HK-2 (cell line): ENCODE measurements around the gene PCK2.
"Not testable (repeated sequence)": the region's sequence is repeated elsewhere in the genome, so short reads cannot be mapped to it uniquely, and the experiment has no call there.

Source experiments
- DNase-seq: peaks from one replicate; pipeline ENCODE4 v3.0.0-alpha.2; 2018; ENCODE audit not compliant: unreplicated experiment

The PCK2 gene

DNA sequence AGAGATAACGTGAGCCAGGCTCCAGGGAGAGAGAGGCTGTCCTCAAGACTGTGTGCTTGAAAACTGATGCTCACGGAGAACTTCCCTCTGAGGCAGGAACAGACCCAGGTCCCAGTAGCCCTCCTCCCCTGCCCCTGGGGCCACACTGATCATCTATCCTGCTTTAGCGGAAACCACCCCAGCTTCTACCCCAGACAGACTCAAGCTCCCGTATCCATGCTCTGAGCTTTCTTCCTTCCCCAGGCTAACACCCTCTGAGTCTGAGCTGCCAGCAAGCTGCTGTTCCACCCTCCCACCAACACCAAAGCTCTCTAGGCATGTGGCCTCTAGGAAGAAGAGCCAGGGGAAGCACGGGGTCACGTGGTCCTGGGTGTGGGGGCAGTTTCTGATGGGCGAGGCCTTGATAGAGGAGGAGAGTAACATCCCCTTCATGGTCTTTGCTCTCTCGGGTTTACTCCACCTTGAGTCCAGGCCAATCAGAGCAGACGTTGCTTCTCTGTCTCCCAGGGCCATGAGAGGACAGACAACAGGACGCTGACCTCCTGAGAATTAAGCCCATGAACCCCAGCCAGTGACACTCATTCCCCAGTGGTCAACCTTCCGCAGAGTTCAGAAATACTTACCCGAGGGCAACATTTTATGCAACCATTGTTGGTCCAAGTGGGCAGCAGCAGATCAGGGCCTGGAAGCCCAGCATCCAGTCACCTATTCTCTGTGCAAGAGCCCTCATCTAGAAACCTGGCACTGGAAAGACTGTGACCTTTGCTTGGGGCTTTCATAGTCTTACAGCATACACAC, 1.4 kb downstream of the PCK2 start:
- peak; percentile 74 for DNase-seq

DNA sequence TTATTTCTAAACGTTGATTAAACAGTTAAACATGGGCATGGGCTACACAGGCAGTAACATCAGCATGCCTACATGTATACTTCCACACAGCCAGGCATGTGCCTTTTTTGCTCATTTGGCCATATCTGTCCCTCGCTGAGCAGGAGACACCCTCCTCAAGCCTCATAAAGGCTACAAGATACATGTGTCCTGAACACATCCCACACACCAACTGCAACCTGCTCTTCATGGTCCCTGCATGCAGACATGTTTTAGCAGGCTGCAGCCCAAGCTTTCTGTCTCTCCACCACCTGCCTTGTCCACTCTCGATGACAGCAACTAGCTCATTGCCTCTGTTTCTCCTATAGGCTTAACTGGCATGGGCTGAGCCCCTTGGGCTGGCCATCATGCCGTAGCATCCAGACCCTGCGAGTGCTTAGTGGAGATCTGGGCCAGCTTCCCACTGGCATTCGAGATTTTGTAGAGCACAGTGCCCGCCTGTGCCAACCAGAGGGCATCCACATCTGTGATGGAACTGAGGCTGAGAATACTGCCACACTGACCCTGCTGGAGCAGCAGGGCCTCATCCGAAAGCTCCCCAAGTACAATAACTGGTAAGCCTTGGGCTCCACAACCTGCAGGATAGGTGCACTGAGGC, 2.6 kb downstream of the PCK2 start:
- no peak for DNase-seq

DNA sequence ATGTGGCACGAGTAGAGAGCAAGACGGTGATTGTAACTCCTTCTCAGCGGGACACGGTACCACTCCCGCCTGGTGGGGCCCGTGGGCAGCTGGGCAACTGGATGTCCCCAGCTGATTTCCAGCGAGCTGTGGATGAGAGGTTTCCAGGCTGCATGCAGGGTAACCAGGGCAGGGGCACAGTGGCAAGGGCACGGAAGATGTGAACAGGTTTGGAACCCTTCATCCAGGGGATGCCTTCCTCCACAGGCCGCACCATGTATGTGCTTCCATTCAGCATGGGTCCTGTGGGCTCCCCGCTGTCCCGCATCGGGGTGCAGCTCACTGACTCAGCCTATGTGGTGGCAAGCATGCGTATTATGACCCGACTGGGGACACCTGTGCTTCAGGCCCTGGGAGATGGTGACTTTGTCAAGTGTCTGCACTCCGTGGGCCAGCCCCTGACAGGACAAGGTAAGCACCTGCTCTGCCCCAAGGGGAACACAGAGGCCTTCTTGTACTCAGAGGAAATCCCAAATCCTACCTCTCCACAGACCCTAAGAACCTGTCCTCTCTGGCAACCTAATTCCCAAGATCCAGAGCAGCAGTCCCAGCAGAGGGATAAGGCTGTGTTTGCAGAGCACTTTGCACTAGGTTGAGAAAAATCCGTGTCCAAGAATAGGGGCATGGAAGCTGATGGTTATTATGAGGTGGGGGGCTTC, 4.3 kb downstream of the PCK2 start:
- no peak for DNase-seq

- no peak for DNase-seq
Observed at GRCh38 chr14:24098927-24099813, 5.1 kb downstream of the PCK2 start.

DNA sequence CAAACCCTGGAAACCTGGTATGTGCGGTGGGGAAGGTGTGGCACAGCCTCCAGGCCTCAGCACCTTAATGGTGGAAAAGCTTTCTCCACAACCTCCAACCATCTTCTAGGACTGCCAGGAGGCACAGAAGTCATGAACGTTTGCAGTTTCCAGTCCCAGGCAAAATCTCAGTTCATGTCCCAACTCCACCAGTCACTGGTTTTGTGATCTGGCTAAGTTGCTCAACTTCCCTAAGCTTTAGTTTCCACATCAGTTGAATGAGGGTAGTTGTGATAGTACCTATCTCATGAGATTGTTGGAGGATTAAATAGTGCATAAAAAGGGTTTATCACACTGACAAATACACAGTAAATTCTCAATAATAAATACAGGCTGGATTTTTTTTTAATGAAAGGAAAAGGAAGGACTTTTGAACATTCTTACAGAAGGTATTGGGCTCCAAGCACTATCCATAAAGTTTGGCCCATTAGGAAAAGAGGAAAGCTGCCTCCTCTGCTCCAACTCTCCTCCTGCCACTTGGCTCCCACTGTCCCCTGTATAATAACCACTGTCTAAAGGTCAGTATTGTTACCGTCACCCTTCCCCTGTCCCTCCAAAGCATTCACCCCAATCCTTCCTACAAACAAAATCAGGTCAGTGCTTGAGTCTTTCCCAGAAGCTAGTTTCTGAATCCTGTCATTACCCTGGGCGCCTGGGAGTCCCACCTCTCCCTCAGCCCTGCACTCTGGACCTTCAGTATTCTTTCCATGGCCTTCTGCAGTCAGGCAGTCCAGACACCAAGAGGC, 6.3 kb downstream of the PCK2 start:
- DNase-seq: no peak

DNA sequence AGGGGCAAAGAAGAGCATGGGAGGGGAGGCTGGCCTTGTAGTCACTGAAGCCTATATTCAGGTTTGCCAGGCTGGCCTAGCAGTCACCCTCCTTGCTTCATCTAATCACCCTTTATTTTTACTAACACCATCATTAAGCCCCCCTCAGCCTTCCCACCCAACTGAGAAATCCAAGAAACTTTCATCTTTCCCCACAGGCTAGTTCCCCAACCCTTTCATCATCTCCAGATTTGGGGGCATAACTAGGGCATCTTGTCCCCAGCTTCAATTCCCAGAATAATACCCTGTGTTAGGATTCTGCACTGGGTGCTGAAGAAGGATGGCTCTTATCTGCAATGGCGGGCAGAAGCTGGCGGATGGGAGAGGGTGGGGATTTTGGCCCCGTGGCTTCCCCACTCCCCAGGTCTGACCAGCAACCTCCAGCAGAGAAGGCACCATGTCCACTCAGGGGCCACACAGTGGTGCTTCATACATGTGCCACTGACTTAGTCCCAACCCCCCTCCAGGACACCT, 6.9 kb downstream of the PCK2 start:
- DNase-seq: no peak

DNA sequence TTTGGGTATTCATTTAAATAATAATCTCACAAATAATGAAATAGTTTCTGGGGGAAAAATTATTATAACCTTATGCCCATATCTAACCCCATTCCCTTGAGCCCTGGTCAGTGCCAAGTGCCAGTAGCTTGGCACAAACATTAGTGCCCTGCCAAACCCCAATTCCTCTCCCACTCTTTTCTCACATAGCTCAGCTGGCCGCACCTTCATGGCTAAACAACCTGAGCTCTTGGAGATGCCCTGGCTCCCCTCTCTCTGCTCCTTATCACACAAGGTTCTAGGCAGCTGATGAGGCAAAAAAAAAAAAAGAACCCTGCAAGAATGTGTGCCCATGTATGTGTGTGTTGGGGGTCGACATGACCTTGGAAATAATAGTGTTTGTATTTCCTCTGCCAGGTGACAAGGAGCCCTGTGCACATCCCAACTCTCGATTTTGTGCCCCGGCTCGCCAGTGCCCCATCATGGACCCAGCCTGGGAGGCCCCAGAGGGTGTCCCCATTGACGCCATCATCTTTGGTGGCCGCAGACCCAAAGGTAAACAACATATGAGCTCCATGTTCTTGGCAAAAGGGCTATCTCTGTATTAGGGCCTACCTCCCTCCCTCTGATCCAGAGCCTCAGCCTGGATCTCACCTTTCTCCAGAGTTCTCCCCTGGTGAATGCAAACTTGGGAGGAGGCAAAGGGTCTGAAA, 8.4 kb downstream of the PCK2 start:
- DNase-seq: no peak

DNA sequence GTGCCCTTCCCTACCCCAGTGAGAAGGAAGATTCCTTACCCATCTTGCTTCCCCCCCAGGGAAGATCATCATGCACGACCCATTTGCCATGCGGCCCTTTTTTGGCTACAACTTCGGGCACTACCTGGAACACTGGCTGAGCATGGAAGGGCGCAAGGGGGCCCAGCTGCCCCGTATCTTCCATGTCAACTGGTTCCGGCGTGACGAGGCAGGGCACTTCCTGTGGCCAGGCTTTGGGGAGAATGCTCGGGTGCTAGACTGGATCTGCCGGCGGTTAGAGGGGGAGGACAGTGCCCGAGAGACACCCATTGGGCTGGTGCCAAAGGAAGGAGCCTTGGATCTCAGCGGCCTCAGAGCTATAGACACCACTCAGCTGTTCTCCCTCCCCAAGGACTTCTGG, 9.3 kb downstream of the PCK2 start:
- DNase-seq: no peak

GRCh38 chr14:24105609-24106239, 11.6 kb downstream of the PCK2 start:
- DNase-seq: not testable (repeated sequence)

GRCh38 chr14:24106672-24107271, 12.7 kb downstream of the PCK2 start:
- no peak for DNase-seq

GRCh38 chr14:24108336-24108874, 14.3 kb downstream of the PCK2 start:
- DNase-seq: no peak

- DNase-seq: no peak
Observed at GRCh38 chr14:24110060-24110459, 15.9 kb downstream of the PCK2 start.

GRCh38 chr14:24110523-24110922, 16.4 kb downstream of the PCK2 start:
- no peak for DNase-seq

- DNase-seq: no peak
Observed at GRCh38 chr14:24113379-24113800, 19.3 kb downstream of the PCK2 start.

- peak; percentile 89 for DNase-seq
Observed at GRCh38 chr14:24113801-24114531, 19.9 kb downstream of the PCK2 start.

DNA sequence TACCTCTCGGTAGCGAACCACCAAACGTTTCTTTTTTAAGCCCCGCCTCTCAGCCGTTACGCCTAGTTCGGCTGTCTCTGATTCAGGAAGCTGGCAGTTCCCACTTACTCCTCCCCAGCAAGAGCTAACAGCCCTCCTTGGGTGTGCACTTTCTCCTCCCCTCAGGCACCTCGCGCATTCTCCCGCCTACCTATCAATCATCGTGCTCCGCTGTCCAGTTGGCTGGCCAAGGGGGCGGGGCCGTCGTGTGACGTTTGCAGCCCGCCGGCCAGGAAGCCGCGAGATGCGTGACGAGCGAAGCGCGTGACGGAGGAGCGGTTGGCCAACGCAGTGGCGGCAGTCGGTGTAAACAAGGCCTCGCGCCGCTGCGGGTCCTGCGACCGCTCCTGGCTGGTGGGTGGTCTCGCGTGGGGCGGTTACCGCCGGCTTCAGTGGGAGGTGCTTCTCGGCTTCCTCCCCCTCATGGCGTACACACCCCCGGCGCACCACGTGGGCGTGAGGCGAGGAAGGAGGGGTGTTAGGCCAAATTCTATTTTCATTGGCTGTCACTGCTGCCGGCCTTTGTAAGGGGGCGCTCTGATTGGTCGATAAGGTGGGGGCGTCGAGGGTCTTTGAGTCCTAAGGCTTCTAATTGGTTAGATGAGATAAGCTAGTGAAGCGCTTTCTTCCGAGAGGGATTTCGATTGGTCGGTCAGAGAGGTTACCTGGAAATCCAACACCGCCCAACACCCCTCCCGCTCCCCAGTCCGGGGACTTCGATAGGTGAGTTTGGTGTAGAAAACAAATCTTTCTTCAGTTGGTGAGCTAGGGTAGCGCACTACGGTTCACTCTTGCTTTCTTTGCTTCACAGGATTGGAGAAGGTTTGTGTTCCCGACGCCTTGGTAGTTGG, 20.7 kb downstream of the PCK2 start, which contains the start of the genes DCAF11 and NRL:
Gene DCAF11 (plus strand): TSS at position 246 of the 890 bp plus-strand sequence. CDS start 818 bp downstream, outside the sequence.
Gene NRL (minus strand): TSS at position 418 of the 890 bp plus-strand sequence. CDS start 32,101 bp downstream, outside the sequence.
- peak; percentile 99 for DNase-seq
